Right lung (tissue), 10 donors: Measurements from ENCODE around the gene SAMSN1. TPM values are rescaled to one million over a fixed set of nuclear protein-coding genes. Genes with fewer than 3 reads are reported as not detected.
A peak's percentile ranks its signal among the peaks of the same experiment; 100 is the strongest.

ENCODE experiments used
- DNase-seq, 2 donors: peaks; one replicate each; pipeline ENCODE4 v3.0.0-alpha.2; 2013
- long read RNA-seq, 8 donors: transcript quantifications; one replicate each; lab custom pipeline, GENCODE V29; 2026
- polyA plus RNA-seq, 5 donors: library from polyadenylated mRNA; unstranded; fragments of 120-200 nt; gene quantifications; one replicate each; pipeline versions ENCODE4 v1.2.1 to v1.2.3, GENCODE V29; 2013; ENCODE audit warnings: inconsistent platforms in 1 of 5, low replicate concordance in 1 of 5; ENCODE audit not compliant: insufficient read length in 5 of 5, insufficient read depth in 1 of 5

Gene SAMSN1
- polyA plus RNA-seq = 1 to 10 TPM; 1.4 to 2.6 (median 1.9) TPM
- long read RNA-seq, donor 1, partial matches to known transcripts = 0 of 2 reads
- long read RNA-seq, donor 1, other reads (novel, unspliced or antisense) = 0 of 2 reads
- long read RNA-seq, donor 2 = 0 reads
- long read RNA-seq, donor 3 = 0 reads
- long read RNA-seq, donor 4 = 0 reads
- long read RNA-seq, donor 5, partial matches to known transcripts = 0 of 1 reads
- long read RNA-seq, donor 5, other reads (novel, unspliced or antisense) = 0 of 1 reads
- long read RNA-seq, donor 6, partial matches to known transcripts = 0 of 1 reads
- long read RNA-seq, donor 6, other reads (novel, unspliced or antisense) = 0 of 1 reads
- long read RNA-seq, donor 7 = 0 reads
- long read RNA-seq, donor 8 = 0 reads

GRCh38 chr21:14545906-14546480, at the start of gene SAMSN1:
TSS of gene SAMSN1 (minus strand) at chr21:14546315. CDS start at chr21:14546261, 54 bp downstream.
- no peak for DNase-seq

DNA sequence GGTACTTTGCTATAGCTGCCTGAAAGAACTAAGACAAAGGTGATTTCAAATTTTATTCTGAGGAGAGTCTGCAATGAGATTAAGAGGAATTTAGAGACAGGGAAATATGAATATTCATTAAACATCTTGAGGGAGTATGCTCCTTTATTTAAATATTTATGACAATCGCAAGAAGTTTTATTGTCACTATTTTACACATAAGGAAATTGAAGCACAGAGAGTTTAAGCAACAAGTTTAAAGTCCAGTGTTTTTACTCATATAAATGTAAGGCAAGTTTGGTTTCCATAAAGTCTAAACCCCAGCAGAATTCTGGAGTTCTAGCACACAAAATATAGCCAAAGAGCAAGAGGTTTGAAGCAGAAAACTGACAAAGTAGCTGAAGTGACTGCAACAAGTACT, 49.3 kb upstream of the SAMSN1 start:
- DNase-seq = no peak

GRCh38 chr21:14594967-14595366, 48.9 kb upstream of the SAMSN1 start:
- no peak for DNase-seq

- peak in 1 of 2 donors; percentile 36 for DNase-seq
Observed at GRCh38 chr21:14593230-14593629, 47.1 kb upstream of the SAMSN1 start.

- no peak for DNase-seq
Observed at GRCh38 chr21:14592296-14593000, 46.3 kb upstream of the SAMSN1 start.

DNA sequence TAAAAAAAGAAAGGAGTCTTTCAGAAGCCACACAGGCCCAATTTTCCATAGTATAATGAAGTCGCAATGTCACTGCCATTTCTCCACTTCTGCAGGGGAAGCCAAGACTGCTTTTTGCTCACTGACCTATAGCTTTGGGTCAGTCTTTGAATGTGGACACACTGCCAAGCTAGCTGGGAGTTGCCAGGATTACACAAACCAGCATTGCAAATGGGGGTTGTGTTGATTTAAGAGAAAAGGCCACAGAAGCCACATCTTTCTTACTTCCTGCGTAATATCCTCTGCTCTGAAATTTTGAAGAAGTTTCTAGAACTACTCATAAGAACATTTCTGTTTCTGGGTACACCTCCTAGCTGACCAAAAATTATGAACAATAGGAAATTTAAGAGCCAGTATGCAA, 45.8 kb upstream of the SAMSN1 start:
- DNase-seq = peak; percentile 31 to 56

- no peak for DNase-seq
Observed at GRCh38 chr21:14591377-14591776, 45.3 kb upstream of the SAMSN1 start.

DNA sequence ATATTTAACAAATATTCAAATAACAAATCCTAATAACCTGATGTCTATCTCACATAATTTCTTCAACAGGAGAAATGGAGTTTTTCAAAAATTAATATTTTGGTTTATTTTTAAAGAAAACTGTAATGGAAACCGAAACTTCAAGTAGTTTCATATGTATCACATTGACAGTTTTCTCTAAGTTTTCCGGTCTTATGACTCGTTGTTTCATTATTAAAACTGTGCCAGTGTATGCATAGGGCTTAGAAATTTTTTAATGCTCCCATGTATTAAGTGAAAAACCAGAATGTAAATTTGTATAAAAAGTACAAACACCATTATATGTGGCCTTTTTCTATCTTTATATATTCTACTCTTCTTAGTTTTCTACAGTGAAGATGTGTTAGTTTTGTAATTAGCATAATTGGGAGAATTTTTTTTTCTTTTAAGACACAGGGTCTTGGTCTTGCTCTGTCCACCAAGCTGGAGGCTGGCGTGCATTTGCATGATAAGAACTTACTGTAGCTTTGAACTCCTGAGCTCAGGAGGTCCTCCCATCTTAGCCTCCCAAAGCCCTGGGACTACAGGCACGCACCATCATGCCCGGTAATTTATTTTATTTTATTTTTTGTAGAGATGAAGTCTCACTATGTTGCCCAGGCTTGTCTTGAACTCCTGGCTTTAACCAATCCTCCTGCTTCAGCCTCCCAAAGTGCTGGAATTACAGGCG, 43.9 kb upstream of the SAMSN1 start:
- no peak for DNase-seq

GRCh38 chr21:14587266-14587665, 41.2 kb upstream of the SAMSN1 start:
- no peak for DNase-seq

- DNase-seq = no peak
Observed at GRCh38 chr21:14585122-14585521, 39.0 kb upstream of the SAMSN1 start.

GRCh38 chr21:14584357-14585095, 38.4 kb upstream of the SAMSN1 start:
- no peak for DNase-seq

DNA sequence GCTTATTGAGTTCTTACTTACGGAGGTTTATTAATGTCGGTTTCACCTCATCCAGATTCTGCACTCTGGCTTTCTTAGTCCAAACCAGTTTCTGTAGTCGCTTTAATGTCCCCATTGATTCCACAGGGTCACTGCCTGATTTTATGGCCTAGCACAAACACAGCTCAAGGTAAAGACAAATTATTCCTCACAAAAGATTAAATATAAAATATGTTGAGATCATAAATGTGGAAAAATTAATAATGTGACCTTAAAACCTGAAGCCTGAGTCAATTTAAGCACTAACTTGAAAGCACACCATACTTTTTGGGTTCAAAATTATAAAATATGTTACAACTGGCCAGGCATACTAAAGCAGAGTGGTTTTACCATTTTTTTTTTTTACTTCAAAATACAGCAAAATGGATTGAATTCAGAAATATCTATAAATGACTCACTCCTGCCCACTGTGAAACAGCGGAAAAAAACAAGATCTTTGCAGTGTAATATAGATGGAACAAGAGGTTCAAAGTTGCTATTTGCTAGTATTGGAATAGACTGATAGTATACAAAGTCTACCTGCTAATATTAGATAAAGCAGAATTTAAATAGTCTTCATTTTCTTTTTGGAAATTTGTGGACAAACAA, 37.6 kb upstream of the SAMSN1 start:
- DNase-seq = no peak

GRCh38 chr21:14582934-14583628, 37.0 kb upstream of the SAMSN1 start:
- DNase-seq = no peak

DNA sequence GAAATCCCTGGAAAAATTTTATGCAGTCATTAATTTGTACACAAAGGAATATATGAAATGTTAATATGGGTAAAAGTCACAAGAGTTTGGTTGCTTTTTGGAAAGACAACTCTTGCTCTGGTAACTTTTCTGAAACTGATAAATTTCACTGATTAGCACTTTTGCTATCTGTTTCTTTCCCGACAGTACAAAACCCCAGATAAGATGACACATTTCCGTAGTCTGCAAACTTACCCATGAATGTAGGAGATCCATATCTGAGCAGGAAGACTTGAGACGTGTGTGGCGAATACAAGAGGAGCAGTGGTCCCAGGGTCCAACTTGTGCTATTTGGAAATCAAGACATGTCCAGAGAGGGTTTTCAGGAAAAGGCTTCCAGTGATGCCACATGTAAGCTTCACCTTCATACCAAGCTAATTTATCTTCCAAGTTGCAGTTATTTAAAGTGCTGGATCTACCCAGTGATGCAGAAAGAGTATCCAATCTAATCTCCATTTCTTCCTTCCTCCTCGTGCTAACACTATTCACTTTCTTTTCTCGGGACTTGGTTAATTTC, 35.9 kb upstream of the SAMSN1 start:
- DNase-seq = no peak

GRCh38 chr21:14573244-14573643, 27.1 kb upstream of the SAMSN1 start:
- DNase-seq = no peak

- no peak for DNase-seq
Observed at GRCh38 chr21:14572204-14572780, 26.2 kb upstream of the SAMSN1 start.

DNA sequence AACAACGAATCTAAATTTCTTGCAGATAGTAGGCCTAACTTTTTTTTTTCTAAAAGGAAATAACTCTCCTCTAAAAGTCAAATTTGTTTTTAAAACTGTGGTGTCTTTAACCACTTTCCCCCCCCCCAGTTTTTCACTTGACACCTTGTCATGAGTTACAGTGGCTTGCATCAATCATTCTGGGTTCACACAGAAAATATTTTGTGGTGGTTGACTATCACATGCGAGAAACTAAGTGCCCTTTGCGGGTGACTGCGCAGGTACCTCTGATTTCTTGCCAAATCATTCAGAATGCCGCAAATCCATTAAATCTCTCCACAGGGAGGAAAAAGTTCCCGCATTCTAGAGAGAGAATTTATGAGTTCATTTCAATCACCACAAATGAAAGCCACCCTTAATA, 23.8 kb upstream of the SAMSN1 start:
- no peak for DNase-seq

DNA sequence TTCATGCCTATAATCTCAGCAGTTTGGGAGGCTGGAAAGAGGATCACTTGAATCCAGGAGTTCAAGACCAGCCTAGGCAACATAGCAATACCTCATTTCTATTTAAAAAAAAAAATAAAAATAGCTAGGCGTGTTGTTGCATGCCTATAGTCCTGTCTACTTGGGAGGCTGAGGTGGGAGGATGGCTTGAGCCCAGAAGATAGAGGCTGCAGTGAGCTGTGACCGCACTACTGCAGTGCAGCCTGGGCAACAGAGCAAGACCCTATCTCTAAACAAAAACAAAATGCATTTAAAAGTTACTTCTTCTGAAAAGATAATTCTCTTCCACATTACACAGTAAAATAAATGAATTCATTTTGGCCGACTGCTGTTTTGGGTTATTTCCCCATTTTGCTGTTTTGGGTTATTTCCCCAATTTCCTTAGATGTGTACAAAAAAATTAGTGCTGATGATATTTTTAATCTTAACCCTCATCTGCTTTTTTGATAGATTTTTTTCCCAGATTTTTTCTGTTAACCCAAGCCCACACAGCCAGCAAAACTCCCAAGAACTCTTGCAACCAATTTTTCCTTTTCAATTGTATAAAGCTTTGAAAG, 23.0 kb upstream of the SAMSN1 start:
- no peak for DNase-seq
